Liver (tissue), 9 donors: Measurements from ENCODE around the gene SAMD8. TPM values are rescaled to one million over a fixed set of nuclear protein-coding genes. Genes with fewer than 3 reads are reported as not detected.

ENCODE experiments used
- DNase-seq: peaks from one replicate; pipeline ENCODE4 v3.0.0-alpha.2; 2017; ENCODE audit warnings: low spot score
- H3K27ac ChIP-seq, 2 donors: one replicate each; pipeline ENCODE4 v1.7.0; 2013; ENCODE audit warnings: inconsistent platforms in 2 of 2, low read length in 2 of 2, control low read depth in 1 of 2, low read depth in 1 of 2, mild to moderate bottlenecking in 1 of 2
- H3K27me3 ChIP-seq, 4 donors: one replicate each; pipeline versions ENCODE4 v1.6.1 to v1.7.0; 2013; ENCODE audit warnings: low read length in 3 of 4, inconsistent platforms in 1 of 4, mild to moderate bottlenecking in 1 of 4, moderate library complexity in 1 of 4; ENCODE audit not compliant: control insufficient read depth in 4 of 4, insufficient read depth in 4 of 4
- H3K36me3 ChIP-seq, 4 donors: one replicate each; pipeline versions ENCODE4 v1.6.1 to v1.7.0; 2013; ENCODE audit warnings: low read length in 3 of 4, mild to moderate bottlenecking in 3 of 4, low read depth in 1 of 4, moderate library complexity in 1 of 4; ENCODE audit not compliant: control insufficient read depth in 4 of 4, insufficient read depth in 3 of 4
- H3K4me1 ChIP-seq, 4 donors: one replicate each; pipeline versions ENCODE4 v1.6.1 to v1.7.0; 2013; ENCODE audit warnings: low read length in 3 of 4, mild to moderate bottlenecking in 3 of 4, moderate library complexity in 1 of 4; ENCODE audit not compliant: control insufficient read depth in 4 of 4, insufficient read depth in 4 of 4
- H3K4me3 ChIP-seq, 3 donors: one replicate each; pipeline versions ENCODE4 v1.6.1 to v1.7.0; 2013; ENCODE audit warnings: low read length in 3 of 3, control low read depth in 1 of 3, low read depth in 1 of 3, mild to moderate bottlenecking in 1 of 3
- H3K9ac ChIP-seq, 2 donors: one replicate each; pipeline ENCODE4 v1.7.0; 2013; ENCODE audit warnings: low read length in 2 of 2, mild to moderate bottlenecking in 2 of 2, moderate library complexity in 2 of 2, control low read depth in 1 of 2, low read depth in 1 of 2
- H3K9me3 ChIP-seq, 4 donors: one replicate each; pipeline versions ENCODE4 v1.6.1 to v1.7.0; 2013; ENCODE audit warnings: low read length in 3 of 4; ENCODE audit not compliant: control insufficient read depth in 4 of 4
- FOXA1 ChIP-seq: IDR thresholded peaks from 2 replicates; pipeline ENCODE4 v1.6.1; 2016; ENCODE audit warnings: antibody characterized with exemption
- FOXA2 ChIP-seq: IDR thresholded peaks from 2 replicates; pipeline ENCODE4 v1.6.1; 2016; ENCODE audit warnings: antibody characterized with exemption
- JUND ChIP-seq, 2 donors: IDR thresholded peaks; 2 replicates each; pipeline ENCODE4 v1.6.1; 2016; ENCODE audit warnings: antibody characterized with exemption in 2 of 2
- NR2F2 ChIP-seq: IDR thresholded peaks from 2 replicates; pipeline ENCODE4 v1.6.1; 2016; ENCODE audit warnings: antibody characterized with exemption
- RXRA ChIP-seq, 2 donors: IDR thresholded peaks; 2 replicates each; pipeline ENCODE4 v1.6.1; 2017 to 2018; ENCODE audit warnings: antibody characterized with exemption in 2 of 2, mild to moderate bottlenecking in 1 of 2
- TAF1 ChIP-seq: conservative IDR thresholded peaks from 2 replicates; pipeline ENCODE4 v1.6.1; 2016; ENCODE audit warnings: antibody characterized with exemption, mild to moderate bottlenecking
- YY1 ChIP-seq: IDR thresholded peaks from 2 replicates; pipeline ENCODE4 v1.6.1; 2016; ENCODE audit warnings: antibody characterized with exemption, mild to moderate bottlenecking
- WGBS: extraction: QIAGEN DNeasy Blood & Tissue Kit; methylation state at CpG from one replicate; pipeline ENCODE4 v1.1.7; 2013; 5-methylcytosine and 5-hydroxymethylcytosine counted together
- polyA plus RNA-seq, 2 donors: library from polyadenylated mRNA; stranded (reverse) in 1 of 2; unstranded in 1 of 2; fragments of 200-250 nt in 1 of 2; fragments of >200 nt in 1 of 2; fragmentation: Nextera tagmentation in 1 of 2; extraction: Ambion mirVana in 1 of 2; gene quantifications; one replicate each; pipeline versions ENCODE4 v1.2.1 to v1.2.3, GENCODE V29; 2013 to 2015
- total RNA-seq, 2 donors: library from RNA; depleted of rRNA; stranded (reverse); fragments of >200 nt; gene quantifications; one replicate each; pipeline ENCODE4 v1.2.3, GENCODE V29; 2014
- TF ChIP-seq, protein P1 (sequence below): fragments of 150-350 bp; IDR thresholded peaks from 2 replicates; pipeline ENCODE4 v1.5.1; 2017; ENCODE audit warnings: improper control_type of control experiment, low read depth, low read length; ENCODE audit not compliant: missing input control
- TF ChIP-seq, protein P2 (sequence below): IDR thresholded peaks from 2 replicates; pipeline ENCODE4 v1.6.1; 2016; ENCODE audit warnings: antibody characterized with exemption
- TF ChIP-seq, protein P3 (sequence below): IDR thresholded peaks from 2 replicates; pipeline ENCODE4 v1.6.1; 2016; ENCODE audit warnings: antibody characterized with exemption, mild to moderate bottlenecking
- TF ChIP-seq, protein P4 (sequence below): IDR thresholded peaks from 2 replicates; pipeline ENCODE4 v1.6.1; 2016; ENCODE audit warnings: antibody characterized with exemption
- donor health status: healthy.
- donor health status: healthy.
- donor health status: healthy.
- donor health status: healthy.
- donor health status: healthy.

The SAMD8 gene
- total and polyA plus RNA-seq, 4 donors = 2.8 to 10.3 (median 4.1) TPM

DNA sequence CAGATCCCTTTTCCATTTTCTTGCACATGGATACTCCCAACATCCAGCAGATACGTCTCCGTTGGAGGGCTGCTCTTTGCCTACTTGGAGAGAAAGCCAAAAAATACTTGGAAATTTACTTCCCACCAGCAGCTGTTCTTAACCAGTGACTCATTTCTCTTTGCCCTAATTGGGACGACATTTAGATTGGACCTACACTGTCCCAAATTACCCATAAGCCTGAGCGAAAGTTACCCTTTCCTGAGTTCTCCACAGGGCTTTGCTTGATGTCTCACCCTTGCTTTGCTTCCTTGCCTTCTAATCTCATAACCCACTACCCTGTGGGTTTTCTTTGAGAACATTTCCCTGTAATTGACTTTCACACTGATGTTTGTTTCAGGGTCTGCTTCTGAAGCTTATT, 48.1 kb downstream of the SAMD8 start:
- H3K9ac ChIP-seq = no peak overlapping the region
- no peaks in the 10 kb centered on the region for H3K27me3 ChIP-seq
- peaks cover 0 to 3% (median 2%) of the 10 kb centered on the region in 4 donors for H3K36me3 ChIP-seq
- DNase-seq = no peak
- no peak overlapping the region for H3K4me3 ChIP-seq
- no peak overlapping the region for H3K27ac ChIP-seq
- H3K4me1 ChIP-seq = no peaks in the 10 kb centered on the region
- H3K9me3 ChIP-seq = no peaks in the 10 kb centered on the region
- 91% methylated on average over 4 of the region's 4 CpGs for WGBS
- TF ChIP-seq, protein P1, sequence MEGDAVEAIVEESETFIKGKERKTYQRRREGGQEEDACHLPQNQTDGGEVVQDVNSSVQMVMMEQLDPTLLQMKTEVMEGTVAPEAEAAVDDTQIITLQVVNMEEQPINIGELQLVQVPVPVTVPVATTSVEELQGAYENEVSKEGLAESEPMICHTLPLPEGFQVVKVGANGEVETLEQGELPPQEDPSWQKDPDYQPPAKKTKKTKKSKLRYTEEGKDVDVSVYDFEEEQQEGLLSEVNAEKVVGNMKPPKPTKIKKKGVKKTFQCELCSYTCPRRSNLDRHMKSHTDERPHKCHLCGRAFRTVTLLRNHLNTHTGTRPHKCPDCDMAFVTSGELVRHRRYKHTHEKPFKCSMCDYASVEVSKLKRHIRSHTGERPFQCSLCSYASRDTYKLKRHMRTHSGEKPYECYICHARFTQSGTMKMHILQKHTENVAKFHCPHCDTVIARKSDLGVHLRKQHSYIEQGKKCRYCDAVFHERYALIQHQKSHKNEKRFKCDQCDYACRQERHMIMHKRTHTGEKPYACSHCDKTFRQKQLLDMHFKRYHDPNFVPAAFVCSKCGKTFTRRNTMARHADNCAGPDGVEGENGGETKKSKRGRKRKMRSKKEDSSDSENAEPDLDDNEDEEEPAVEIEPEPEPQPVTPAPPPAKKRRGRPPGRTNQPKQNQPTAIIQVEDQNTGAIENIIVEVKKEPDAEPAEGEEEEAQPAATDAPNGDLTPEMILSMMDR = no peak
- TF ChIP-seq, protein P2, sequence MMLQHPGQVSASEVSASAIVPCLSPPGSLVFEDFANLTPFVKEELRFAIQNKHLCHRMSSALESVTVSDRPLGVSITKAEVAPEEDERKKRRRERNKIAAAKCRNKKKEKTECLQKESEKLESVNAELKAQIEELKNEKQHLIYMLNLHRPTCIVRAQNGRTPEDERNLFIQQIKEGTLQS = no peak
- TF ChIP-seq FOXA1 (no peak), FOXA2 (no peak), NR2F2 (no peak), JUND (IDR thresholded peaks at IDR 0.05) (no peak), YY1 (no peak)
- TF ChIP-seq, protein P3, sequence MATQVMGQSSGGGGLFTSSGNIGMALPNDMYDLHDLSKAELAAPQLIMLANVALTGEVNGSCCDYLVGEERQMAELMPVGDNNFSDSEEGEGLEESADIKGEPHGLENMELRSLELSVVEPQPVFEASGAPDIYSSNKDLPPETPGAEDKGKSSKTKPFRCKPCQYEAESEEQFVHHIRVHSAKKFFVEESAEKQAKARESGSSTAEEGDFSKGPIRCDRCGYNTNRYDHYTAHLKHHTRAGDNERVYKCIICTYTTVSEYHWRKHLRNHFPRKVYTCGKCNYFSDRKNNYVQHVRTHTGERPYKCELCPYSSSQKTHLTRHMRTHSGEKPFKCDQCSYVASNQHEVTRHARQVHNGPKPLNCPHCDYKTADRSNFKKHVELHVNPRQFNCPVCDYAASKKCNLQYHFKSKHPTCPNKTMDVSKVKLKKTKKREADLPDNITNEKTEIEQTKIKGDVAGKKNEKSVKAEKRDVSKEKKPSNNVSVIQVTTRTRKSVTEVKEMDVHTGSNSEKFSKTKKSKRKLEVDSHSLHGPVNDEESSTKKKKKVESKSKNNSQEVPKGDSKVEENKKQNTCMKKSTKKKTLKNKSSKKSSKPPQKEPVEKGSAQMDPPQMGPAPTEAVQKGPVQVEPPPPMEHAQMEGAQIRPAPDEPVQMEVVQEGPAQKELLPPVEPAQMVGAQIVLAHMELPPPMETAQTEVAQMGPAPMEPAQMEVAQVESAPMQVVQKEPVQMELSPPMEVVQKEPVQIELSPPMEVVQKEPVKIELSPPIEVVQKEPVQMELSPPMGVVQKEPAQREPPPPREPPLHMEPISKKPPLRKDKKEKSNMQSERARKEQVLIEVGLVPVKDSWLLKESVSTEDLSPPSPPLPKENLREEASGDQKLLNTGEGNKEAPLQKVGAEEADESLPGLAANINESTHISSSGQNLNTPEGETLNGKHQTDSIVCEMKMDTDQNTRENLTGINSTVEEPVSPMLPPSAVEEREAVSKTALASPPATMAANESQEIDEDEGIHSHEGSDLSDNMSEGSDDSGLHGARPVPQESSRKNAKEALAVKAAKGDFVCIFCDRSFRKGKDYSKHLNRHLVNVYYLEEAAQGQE = no peak
- TF ChIP-seq, protein P4, sequence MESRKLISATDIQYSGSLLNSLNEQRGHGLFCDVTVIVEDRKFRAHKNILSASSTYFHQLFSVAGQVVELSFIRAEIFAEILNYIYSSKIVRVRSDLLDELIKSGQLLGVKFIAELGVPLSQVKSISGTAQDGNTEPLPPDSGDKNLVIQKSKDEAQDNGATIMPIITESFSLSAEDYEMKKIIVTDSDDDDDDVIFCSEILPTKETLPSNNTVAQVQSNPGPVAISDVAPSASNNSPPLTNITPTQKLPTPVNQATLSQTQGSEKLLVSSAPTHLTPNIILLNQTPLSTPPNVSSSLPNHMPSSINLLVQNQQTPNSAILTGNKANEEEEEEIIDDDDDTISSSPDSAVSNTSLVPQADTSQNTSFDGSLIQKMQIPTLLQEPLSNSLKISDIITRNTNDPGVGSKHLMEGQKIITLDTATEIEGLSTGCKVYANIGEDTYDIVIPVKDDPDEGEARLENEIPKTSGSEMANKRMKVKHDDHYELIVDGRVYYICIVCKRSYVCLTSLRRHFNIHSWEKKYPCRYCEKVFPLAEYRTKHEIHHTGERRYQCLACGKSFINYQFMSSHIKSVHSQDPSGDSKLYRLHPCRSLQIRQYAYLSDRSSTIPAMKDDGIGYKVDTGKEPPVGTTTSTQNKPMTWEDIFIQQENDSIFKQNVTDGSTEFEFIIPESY = no peak

DNA sequence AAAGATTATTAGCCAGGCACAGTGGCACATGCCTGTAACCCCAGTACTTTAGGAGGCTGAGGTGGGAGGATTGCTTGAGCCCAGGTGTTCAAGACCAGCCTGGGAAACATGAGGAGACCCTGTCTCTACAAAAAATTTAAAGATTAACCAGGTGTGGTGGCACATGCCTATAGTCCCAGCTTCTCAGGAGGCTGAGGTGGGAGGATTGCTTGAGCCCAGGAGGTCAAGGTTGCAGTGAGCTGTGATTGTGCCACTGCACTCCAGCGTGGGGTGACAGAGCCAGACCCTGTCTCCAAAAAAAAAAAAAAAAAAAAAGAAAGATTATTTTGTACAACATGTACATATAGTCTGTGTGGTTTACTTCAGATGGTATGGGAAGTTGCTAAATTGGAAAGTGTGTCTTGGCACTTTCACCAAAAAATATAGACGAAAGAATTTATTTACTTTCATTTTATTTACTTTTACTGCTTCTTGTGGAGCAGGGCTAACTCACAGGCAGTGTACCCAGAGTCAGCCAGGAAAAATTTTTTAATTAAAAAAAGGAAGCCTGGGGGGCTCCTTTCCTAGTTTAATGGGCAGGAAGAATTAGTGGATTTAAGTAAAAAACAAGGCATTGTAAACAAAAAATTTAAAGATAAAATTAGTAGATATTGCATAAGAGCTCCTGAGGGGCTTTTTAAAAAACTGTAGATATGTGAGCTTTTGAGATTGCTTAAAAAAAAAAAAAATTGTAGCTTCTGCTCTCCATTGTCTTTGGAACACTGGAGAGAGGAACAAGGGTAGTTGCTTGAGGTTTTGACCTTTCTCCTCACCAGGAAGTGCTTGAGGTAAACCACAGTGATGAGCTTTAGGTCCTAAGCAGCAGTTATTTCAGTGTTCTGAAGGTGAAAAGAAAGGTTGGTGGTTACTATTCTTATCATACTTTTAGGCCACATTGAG, 54.5 kb downstream of the SAMD8 start:
- Histone ChIP-seq H3K27ac (no peak overlapping the region), H3K36me3 (peaks cover 0 to 5% (median 3%) of the 10 kb centered on the region in 4 donors), H3K9me3 (no peaks in the 10 kb centered on the region), H3K4me3 (no peak overlapping the region), H3K27me3 (no peaks in the 10 kb centered on the region), H3K9ac (no peak overlapping the region), H3K4me1 (no peaks in the 10 kb centered on the region)
- DNase-seq = no peak
- WGBS = 48% methylated on average over 2 of the region's 2 CpGs
- TF ChIP-seq JUND (IDR thresholded peaks at IDR 0.05) (no peak), FOXA1 (no peak), YY1 (no peak), TAF1 (no peak), RXRA (IDR thresholded peaks at IDR 0.05) (no peak)
- TF ChIP-seq, protein P4 = no peak
